ENCODE measurements around the gene NEU3.

The NEU3 gene, protein sequence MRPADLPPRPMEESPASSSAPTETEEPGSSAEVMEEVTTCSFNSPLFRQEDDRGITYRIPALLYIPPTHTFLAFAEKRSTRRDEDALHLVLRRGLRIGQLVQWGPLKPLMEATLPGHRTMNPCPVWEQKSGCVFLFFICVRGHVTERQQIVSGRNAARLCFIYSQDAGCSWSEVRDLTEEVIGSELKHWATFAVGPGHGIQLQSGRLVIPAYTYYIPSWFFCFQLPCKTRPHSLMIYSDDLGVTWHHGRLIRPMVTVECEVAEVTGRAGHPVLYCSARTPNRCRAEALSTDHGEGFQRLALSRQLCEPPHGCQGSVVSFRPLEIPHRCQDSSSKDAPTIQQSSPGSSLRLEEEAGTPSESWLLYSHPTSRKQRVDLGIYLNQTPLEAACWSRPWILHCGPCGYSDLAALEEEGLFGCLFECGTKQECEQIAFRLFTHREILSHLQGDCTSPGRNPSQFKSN

DNA sequence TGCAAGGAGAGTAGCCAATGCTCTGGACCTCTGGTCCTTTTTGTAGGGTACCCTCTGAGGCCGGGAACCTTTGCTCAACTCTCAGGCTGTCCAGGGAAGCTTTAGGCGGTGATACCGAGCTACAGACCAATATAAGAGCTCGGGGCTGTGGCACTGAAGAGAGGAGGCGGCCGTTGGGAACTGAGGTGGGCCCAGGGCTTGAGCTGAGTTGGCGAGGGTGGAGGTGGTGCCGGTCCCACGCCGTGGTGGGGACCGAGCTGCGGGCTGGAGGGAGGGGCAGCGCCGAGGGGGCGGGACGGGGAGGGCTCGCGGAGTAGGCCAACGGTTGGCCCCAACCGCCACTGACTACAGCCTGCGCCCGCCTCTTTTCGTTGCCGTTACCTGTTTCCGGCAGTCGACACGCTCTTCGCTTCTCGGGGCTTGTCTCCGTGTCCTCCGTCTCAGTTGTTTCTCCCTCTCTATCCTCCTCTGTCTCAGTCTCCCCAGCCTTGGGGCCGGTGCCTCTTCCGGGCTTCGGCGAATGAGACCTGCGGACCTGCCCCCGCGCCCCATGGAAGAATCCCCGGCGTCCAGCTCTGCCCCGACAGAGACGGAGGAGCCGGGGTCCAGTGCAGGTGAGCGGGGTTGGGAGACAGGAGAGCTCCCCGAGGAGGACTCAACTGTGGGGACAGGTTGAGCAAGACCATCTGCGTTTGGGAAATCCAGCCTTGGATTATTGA, at the start of gene NEU3:
Gene NEU3, plus strand, starts transcription at position 393 of the 719 bp plus-strand sequence. Its CDS starts 128 bp downstream, at position 521.
- peak within 1 kb of the TSS; percentile 83 for H3K4me3 ChIP-seq (ENCODE audit: control insufficient read depth, low read depth, low read length)
- TF ChIP-seq, protein P1, sequence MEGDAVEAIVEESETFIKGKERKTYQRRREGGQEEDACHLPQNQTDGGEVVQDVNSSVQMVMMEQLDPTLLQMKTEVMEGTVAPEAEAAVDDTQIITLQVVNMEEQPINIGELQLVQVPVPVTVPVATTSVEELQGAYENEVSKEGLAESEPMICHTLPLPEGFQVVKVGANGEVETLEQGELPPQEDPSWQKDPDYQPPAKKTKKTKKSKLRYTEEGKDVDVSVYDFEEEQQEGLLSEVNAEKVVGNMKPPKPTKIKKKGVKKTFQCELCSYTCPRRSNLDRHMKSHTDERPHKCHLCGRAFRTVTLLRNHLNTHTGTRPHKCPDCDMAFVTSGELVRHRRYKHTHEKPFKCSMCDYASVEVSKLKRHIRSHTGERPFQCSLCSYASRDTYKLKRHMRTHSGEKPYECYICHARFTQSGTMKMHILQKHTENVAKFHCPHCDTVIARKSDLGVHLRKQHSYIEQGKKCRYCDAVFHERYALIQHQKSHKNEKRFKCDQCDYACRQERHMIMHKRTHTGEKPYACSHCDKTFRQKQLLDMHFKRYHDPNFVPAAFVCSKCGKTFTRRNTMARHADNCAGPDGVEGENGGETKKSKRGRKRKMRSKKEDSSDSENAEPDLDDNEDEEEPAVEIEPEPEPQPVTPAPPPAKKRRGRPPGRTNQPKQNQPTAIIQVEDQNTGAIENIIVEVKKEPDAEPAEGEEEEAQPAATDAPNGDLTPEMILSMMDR (conservative IDR thresholded peaks at IDR 0.05; ENCODE audit: control insufficient read depth, insufficient read depth, low read depth, low read length) = no peak
- DNase-seq (ENCODE audit: low read depth) = peak; percentile 65

DNA sequence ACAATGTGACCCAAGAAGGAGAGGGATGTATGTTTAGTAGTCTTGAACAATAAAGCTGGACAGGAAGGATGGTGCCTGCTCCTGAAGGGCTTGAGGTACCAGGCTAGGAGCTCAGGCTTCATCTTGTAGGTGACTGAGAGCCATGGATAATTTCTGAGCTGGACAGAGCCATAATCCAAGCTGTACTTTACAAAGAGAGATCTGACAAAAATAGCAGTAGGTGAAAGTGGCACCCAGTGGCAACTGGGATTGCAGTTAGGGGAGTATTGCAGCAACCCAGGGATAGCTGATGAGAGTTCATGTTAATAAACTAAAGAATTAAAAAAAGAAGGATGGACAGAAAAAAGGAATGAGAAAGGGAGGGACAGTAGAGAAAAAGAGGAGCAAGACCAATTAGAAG, 47.2 kb upstream of the NEU3 start:
- no peak for DNase-seq (ENCODE audit: low read depth)
- no peak overlapping the region for H3K4me3 ChIP-seq (ENCODE audit: control insufficient read depth, low read depth, low read length)
- TF ChIP-seq, protein P1 (conservative IDR thresholded peaks at IDR 0.05; ENCODE audit: control insufficient read depth, insufficient read depth, low read depth, low read length) = no peak

DNA sequence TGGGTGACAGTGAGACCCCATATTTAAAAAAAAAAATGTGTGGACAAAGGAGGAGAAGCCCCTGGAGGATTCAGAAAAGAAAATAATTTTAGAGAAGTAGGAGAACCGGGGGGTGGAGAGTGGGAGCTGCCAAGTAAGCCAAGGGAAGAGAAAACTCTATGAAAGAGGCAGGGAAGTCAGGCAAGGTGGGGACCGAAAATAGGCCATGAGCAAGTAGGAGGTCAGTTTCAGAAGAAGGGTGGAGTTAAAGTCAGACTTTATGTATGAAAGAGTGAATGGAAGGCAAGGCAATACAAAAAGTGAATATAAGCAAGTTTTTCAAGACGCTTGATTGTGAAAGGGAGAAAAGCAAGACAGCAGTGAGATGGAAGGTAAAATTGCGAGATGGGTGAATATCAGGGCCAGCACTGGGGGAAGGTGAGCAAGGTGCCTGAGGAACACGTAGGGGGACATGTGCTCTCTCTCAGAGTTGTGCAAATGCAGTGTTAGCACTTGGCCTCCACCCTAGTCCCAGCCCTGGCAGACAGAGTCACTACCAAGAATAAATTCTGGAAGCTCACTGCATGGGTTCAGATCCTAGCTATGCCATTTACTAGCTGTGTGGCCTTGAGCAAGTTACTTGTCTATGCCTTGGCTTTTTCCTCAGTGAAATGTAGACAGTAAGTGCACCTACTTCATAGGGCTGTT, 46.5 kb upstream of the NEU3 start:
- TF ChIP-seq, protein P1 (conservative IDR thresholded peaks at IDR 0.05; ENCODE audit: control insufficient read depth, insufficient read depth, low read depth, low read length) = no peak
- no peak overlapping the region for H3K4me3 ChIP-seq (ENCODE audit: control insufficient read depth, low read depth, low read length)
- DNase-seq (ENCODE audit: low read depth) = no peak

DNA sequence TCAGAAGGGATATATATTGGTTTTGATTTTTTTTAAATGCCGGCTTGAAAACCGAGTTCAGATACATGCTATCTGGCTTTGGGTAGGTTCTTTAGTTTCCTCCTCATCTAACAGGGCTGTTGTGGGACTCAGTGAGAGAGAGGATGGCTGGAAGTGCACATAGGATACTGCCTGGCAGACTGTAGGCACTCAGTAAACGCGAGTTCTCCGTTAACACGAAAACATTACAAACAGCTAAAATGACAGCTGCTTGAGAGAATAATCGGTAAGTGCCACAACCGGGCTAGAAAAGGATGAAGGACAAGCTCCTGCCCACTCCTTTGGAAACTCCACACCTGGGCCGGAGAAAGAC, 40.2 kb upstream of the NEU3 start:
- peak overlapping the region; percentile 87 for H3K4me3 ChIP-seq (ENCODE audit: control insufficient read depth, low read depth, low read length)
- TF ChIP-seq, protein P1 (conservative IDR thresholded peaks at IDR 0.05; ENCODE audit: control insufficient read depth, insufficient read depth, low read depth, low read length) = no peak
- peak; percentile 14 for DNase-seq (ENCODE audit: low read depth)

DNA sequence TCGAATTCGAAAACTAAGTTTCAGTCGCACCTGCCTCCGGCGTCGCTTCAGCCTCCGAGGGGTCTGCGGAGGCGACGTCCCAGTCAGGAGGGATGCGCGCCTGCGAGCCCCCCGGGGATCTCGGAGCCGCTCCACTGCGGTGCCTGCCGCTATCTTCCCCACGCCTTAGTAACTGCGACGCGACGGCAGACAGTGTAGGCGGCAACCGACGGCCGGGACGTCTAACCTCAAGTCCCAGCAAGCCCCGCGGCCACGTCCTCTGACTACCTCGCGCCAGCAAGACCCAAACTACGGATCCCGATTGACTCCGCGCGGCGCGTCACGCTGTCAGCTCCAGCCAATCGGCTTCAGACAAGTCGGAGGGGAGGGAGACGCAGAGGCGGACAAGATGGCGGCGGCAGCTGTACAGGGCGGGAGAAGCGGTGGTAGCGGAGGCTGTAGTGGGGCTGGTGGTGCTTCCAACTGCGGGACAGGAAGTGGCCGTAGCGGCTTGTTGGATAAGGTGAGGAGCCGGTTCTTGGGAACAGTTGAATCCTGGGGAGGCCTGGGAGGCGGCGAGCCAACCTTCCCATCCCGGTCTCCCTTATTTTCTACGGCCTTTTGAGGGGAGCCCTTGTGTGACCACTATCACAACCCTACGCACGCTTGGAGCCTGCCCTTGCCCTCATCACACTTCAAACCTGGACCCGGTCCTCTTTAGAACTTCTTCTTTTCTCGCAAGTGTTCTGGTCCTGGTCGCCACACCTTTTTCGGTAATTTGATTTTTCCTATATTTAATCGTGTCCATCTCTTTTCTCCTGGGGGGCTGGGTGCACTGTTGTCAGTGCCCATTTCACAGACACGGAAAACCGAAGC, 39.6 kb upstream of the NEU3 start, which contains the start of the genes SPCS2 and XRRA1:
Gene SPCS2, plus strand, starts transcription at position 369 of the 855 bp plus-strand sequence. Its CDS starts 20 bp downstream, at position 389.
Gene XRRA1, minus strand, starts transcription at position 194 of the 855 bp plus-strand sequence. CDS start 8,213 bp downstream, outside the sequence.
- TF ChIP-seq, protein P1 (conservative IDR thresholded peaks at IDR 0.05; ENCODE audit: control insufficient read depth, insufficient read depth, low read depth, low read length) = no peak
- DNase-seq (ENCODE audit: low read depth) = peak; percentile 99
- H3K4me3 ChIP-seq (ENCODE audit: control insufficient read depth, low read depth, low read length) = peak within 1 kb of the TSS; percentile 87

Measured in fibroblast of mammary gland (primary cell).